A673 (cell line): Measurements from ENCODE around the gene MSI2. TPM values are rescaled to one million over a fixed set of nuclear protein-coding genes. Genes with fewer than 3 reads are reported as not detected.

Experiments
- BruUV-seq: library from RNA; stranded (reverse); fragments of 400-500 nt; replicated peaks from 2 replicates; lab custom pipeline; 2021; lab: Mats Ljungman, UMichigan
- CTCF ChIA-PET: fragments of 300-600 bp; sonication (Branson Sonifier 250); formaldehyde crosslinking; loops from one replicate; lab custom pipeline; 2022; ENCODE audit warnings: antibody characterized with exemption; lab: Charles Lee
- POLR2A ChIA-PET: fragments of 300-600 bp; sonication (Branson Sonifier 250); formaldehyde crosslinking; loops from one replicate; lab custom pipeline; 2022; ENCODE audit warnings: antibody characterized with exemption; ENCODE audit not compliant: low non-redundant PET; lab: Charles Lee
- DNase-seq: peaks from one replicate; pipeline ENCODE4 v3.0.0-alpha.2; 2015; ENCODE audit warnings: low spot score
- H3K27ac ChIP-seq: fragments of 200-600 bp; sonication (generic); 2 replicates; pipeline ENCODE4 v1.5.1; 2016; ENCODE audit warnings: mixed run types, low read depth, mild to moderate bottlenecking, mixed read lengths, antibody characterized with exemption, low read length; ENCODE audit not compliant: poor library complexity, severe bottlenecking
- H3K27me3 ChIP-seq: fragments of 200-600 bp; sonication (generic); replicated peaks from 2 replicates; pipeline ENCODE4 v1.6.1; 2017; ENCODE audit warnings: mixed run types, low read depth, mild to moderate bottlenecking, mixed read lengths, antibody characterized with exemption, low read length; ENCODE audit not compliant: insufficient read depth, poor library complexity
- H3K36me3 ChIP-seq: fragments of 200-600 bp; sonication (generic); 2 replicates; pipeline ENCODE4 v1.6.1; 2016; ENCODE audit warnings: mixed run types, mild to moderate bottlenecking, mixed read lengths, antibody characterized with exemption, low read length; ENCODE audit not compliant: insufficient read depth, poor library complexity, severe bottlenecking
- H3K4me1 ChIP-seq: fragments of 200-600 bp; sonication (generic); 2 replicates; pipeline ENCODE4 v1.6.1; 2017; ENCODE audit warnings: mixed run types, mild to moderate bottlenecking, mixed read lengths, antibody characterized with exemption, low read length; ENCODE audit not compliant: insufficient read depth, poor library complexity, severe bottlenecking
- H3K4me3 ChIP-seq: fragments of 200-600 bp; sonication (generic); 2 replicates; pipeline ENCODE4 v1.5.1; 2016; ENCODE audit warnings: low read depth, mixed run types, mild to moderate bottlenecking, mixed read lengths, low read length; ENCODE audit not compliant: poor library complexity, severe bottlenecking
- H3K9me3 ChIP-seq: fragments of 200-600 bp; sonication (generic); 2 replicates; pipeline ENCODE4 v1.6.1; 2016; ENCODE audit warnings: mixed run types, low read depth, mild to moderate bottlenecking, mixed read lengths, antibody characterized with exemption, low read length; ENCODE audit not compliant: poor library complexity, severe bottlenecking
- EZH2 ChIP-seq: fragments of 200-600 bp; sonication (generic); IDR thresholded peaks from 2 replicates; pipeline ENCODE4 v1.6.1; 2017; ENCODE audit warnings: borderline replicate concordance, low read depth, mild to moderate bottlenecking, mixed read lengths, antibody characterized with exemption, low read length; ENCODE audit not compliant: poor library complexity, severe bottlenecking
- intact Hi-C: fragments of 100-400 bp; cut with micrococcal nuclease; formaldehyde crosslinking; loops from one replicate; pipeline ENCODE4 v1.10.0; 2022; ENCODE audit not compliant: unreplicated experiment
- total RNA-seq: library from RNA; stranded (reverse); gene quantifications from 2 replicates; pipeline ENCODE4 v1.2.3, GENCODE V29; 2021
- TF ChIP-seq, protein P1 (sequence below): fragments of 300-800, 200-600 bp; sonication (generic); conservative IDR thresholded peaks from 2 replicates; pipeline ENCODE4 v1.5.1; 2017; ENCODE audit warnings: low read depth, mild to moderate bottlenecking, antibody characterized with exemption, low read length, moderate library complexity, mixed read lengths

MSI2 gene
- total RNA-seq, 1 experiment from 2014 or later: 108 TPM

DNA sequence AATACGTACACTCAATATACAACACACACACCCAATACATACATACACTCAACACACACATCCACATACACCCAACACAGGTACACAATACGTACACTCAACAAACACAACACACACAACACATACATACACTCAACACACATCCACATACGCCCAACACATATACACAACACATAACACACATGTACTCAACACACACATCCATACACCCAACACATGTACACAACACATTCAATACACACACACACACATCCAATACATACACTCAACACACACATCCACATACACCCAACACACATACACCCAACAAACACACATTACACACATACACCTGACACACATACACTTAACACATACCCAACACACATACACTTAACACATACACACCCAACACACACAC, 392.9 kb downstream of the MSI2 start:
- Histone ChIP-seq H3K4me1 (no peaks in the 10 kb centered on the region), H3K4me3 (no peak overlapping the region), H3K36me3 (no peaks in the 10 kb centered on the region), H3K27me3 (no peaks in the 10 kb centered on the region), H3K9me3 (no peaks in the 10 kb centered on the region), H3K27ac (no peak overlapping the region)
- TF ChIP-seq EZH2: no peak
- TF ChIP-seq, protein P1, sequence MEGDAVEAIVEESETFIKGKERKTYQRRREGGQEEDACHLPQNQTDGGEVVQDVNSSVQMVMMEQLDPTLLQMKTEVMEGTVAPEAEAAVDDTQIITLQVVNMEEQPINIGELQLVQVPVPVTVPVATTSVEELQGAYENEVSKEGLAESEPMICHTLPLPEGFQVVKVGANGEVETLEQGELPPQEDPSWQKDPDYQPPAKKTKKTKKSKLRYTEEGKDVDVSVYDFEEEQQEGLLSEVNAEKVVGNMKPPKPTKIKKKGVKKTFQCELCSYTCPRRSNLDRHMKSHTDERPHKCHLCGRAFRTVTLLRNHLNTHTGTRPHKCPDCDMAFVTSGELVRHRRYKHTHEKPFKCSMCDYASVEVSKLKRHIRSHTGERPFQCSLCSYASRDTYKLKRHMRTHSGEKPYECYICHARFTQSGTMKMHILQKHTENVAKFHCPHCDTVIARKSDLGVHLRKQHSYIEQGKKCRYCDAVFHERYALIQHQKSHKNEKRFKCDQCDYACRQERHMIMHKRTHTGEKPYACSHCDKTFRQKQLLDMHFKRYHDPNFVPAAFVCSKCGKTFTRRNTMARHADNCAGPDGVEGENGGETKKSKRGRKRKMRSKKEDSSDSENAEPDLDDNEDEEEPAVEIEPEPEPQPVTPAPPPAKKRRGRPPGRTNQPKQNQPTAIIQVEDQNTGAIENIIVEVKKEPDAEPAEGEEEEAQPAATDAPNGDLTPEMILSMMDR: no peak
- no peak for DNase-seq
- ChIA-PET POLR2A (no interaction called here), CTCF (no interaction called here)
- intact Hi-C loops: no loop called here
- no TSS peak for BruUV-seq

- no TSS peak for BruUV-seq
- H3K27ac ChIP-seq: no peak overlapping the region
- TF ChIP-seq, protein P1: no peak
- no peak for TF ChIP-seq EZH2
- CTCF ChIA-PET: interaction anchor here (0.5 to 1.5 kb wide), 2 partner anchors 200 to 407 kb away, joined by 4 to 10 read pairs; no protein-coding TSS in a partner anchor
- intact Hi-C loops: no loop called here
- POLR2A ChIA-PET: no interaction called here
- DNase-seq: no peak
- H3K4me3 ChIP-seq: no peak overlapping the region
- no peaks in the 10 kb centered on the region for H3K27me3 ChIP-seq
- H3K4me1 ChIP-seq: no peaks in the 10 kb centered on the region
- no peaks in the 10 kb centered on the region for H3K36me3 ChIP-seq
- no peaks in the 10 kb centered on the region for H3K9me3 ChIP-seq
Observed at GRCh38 chr17:57649731-57650484, 393.6 kb downstream of the MSI2 start.

- BruUV-seq: no TSS peak
Observed at GRCh38 chr17:57650548-57650947, 394.2 kb downstream of the MSI2 start.

More at GRCh38 chr17:57650548-57650947, 394.2 kb downstream of the MSI2 start:
- no peak overlapping the region for H3K4me3 ChIP-seq
- H3K27me3 ChIP-seq: no peaks in the 10 kb centered on the region
- intact Hi-C loops: no loop called here
- CTCF ChIA-PET: interaction anchor here (0.5 to 1.5 kb wide), 2 partner anchors 201 to 408 kb away, joined by 4 to 10 read pairs; no protein-coding TSS in a partner anchor
- POLR2A ChIA-PET: no interaction called here
- no peak for TF ChIP-seq EZH2
- TF ChIP-seq, protein P1: no peak
- no peak for DNase-seq
- H3K36me3 ChIP-seq: no peaks in the 10 kb centered on the region
- no peaks in the 10 kb centered on the region for H3K4me1 ChIP-seq
- no peak overlapping the region for H3K27ac ChIP-seq
- no peaks in the 10 kb centered on the region for H3K9me3 ChIP-seq
